HUES64 (cell line): ENCODE results near the gene NOS1.

Source experiments
- H3K27ac ChIP-seq: 2 replicates; pipeline ENCODE4 v1.7.0; 2013; ENCODE audit warnings: low read depth, low read length, inconsistent platforms
- H3K27me3 ChIP-seq: 2 replicates; pipeline ENCODE4 v1.6.1; 2013; ENCODE audit warnings: mild to moderate bottlenecking, low read length; ENCODE audit not compliant: insufficient read depth
- H3K36me3 ChIP-seq: 2 replicates; pipeline ENCODE4 v1.6.1; 2013; ENCODE audit warnings: mild to moderate bottlenecking, low read length; ENCODE audit not compliant: insufficient read depth
- H3K4me1 ChIP-seq: 2 replicates; pipeline ENCODE4 v1.6.1; 2013; ENCODE audit warnings: mild to moderate bottlenecking, low read length, moderate library complexity; ENCODE audit not compliant: insufficient read depth
- H3K4me3 ChIP-seq: 2 replicates; pipeline ENCODE4 v1.5.1; 2013; ENCODE audit warnings: mild to moderate bottlenecking, low read length, moderate library complexity
- H3K9ac ChIP-seq: 2 replicates; pipeline ENCODE4 v1.6.1; 2013; ENCODE audit warnings: mild to moderate bottlenecking, low read depth, low read length
- H3K9me3 ChIP-seq: 2 replicates; pipeline ENCODE4 v1.6.1; 2013; ENCODE audit warnings: low read depth, low read length; ENCODE audit not compliant: insufficient read depth
- WGBS: fragments of 150-250, 120-280 bp; methylation state at CpG from one replicate; pipeline ENCODE4 v1.1.7; 2013; ENCODE audit warnings: missing lambda C conversion rate; 5-methylcytosine and 5-hydroxymethylcytosine counted together

Gene NOS1

GRCh38 chr12:117363953-117364486 is 2.6 kb upstream of the NOS1 start:
- H3K27ac ChIP-seq = no peak overlapping the region
- H3K4me1 ChIP-seq = no peaks in the 10 kb centered on the region
- peaks cover 61% of the 10 kb centered on the region for H3K27me3 ChIP-seq
- 16% methylated on average over 4 of the region's 4 CpGs for WGBS
- no peak overlapping the region for H3K4me3 ChIP-seq
- no peaks in the 10 kb centered on the region for H3K9me3 ChIP-seq
- H3K36me3 ChIP-seq = no peaks in the 10 kb centered on the region
- H3K9ac ChIP-seq = no peak overlapping the region

DNA sequence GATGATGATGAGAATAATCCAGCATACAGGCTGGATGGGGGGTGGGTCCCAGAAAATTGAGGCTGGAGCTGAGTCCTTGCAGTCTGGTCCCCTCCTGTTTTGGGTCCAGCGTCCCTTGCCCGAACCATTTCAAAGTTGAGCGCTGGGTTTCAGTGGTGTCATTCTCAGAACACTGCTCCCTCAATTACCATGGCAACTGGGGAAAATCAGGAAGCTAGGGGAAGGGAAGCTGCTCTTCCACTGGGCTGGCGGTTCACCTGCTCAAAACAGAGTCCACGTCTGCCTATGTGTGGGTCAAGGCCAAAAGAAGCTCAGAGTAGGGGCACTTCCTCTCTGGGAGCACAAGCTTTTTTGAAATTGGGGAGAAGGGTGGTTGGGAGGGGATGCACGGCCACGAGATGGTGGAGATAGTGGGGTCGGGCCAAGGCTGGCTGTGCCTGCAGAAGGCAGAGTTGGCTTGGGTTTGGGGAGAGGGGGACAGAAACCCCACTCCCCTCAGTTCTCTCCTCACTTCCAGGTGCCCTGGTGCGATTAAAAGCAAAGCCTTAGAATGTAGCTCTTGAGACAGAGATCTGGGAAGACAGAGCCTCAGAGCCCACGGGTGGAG is 1.7 kb upstream of the NOS1 start:
- H3K4me1 ChIP-seq = no peaks in the 10 kb centered on the region
- 72% methylated on average over 10 of the region's 10 CpGs for WGBS
- H3K4me3 ChIP-seq = no peak overlapping the region
- H3K27ac ChIP-seq = no peak overlapping the region
- no peaks in the 10 kb centered on the region for H3K9me3 ChIP-seq
- H3K36me3 ChIP-seq = no peaks in the 10 kb centered on the region
- H3K9ac ChIP-seq = no peak overlapping the region
- H3K27me3 ChIP-seq = peaks cover 70% of the 10 kb centered on the region

DNA sequence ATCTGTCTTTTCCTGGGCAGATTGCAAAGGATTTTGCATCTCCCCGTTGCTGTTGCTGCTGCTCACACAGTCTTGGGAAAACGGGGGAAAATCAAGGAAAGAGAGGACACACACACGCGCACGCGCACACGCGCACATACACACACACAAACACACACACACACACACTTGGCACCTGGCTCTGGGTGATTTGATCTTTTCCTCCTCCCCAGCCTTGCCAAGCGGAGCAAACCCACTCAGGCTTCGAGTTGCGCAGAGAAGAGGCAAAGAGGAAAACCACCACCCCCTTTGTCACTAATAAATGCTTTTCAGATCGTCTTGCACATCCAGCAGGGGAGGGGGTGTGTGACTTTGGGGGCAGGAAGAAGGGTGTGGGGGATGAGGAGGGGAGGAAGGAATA is 965 bp upstream of the NOS1 start:
- Histone ChIP-seq H3K9me3 (no peaks in the 10 kb centered on the region), H3K4me1 (no peaks in the 10 kb centered on the region), H3K9ac (no peak overlapping the region), H3K27ac (no peak overlapping the region), H3K4me3 (no peak overlapping the region), H3K36me3 (no peaks in the 10 kb centered on the region), H3K27me3 (peaks cover 78% of the 10 kb centered on the region)
- 91% methylated on average over 12 of the region's 12 CpGs for WGBS

GRCh38 chr12:117361905-117362304 is 479 bp upstream of the NOS1 start:
- H3K9me3 ChIP-seq = no peaks in the 10 kb centered on the region
- no peak overlapping the region for H3K27ac ChIP-seq
- peaks cover 83% of the 10 kb centered on the region for H3K27me3 ChIP-seq
- H3K4me3 ChIP-seq = peak overlapping the region; percentile 90
- H3K4me1 ChIP-seq = no peaks in the 10 kb centered on the region
- 72% methylated on average over 4 of the region's 4 CpGs for WGBS
- H3K9ac ChIP-seq = no peak overlapping the region
- H3K36me3 ChIP-seq = no peaks in the 10 kb centered on the region

GRCh38 chr12:117360551-117361346 is 677 bp downstream of the NOS1 start:
- no peaks in the 10 kb centered on the region for H3K36me3 ChIP-seq
- no peaks in the 10 kb centered on the region for H3K9me3 ChIP-seq
- H3K27ac ChIP-seq = no peak overlapping the region
- peaks cover 93% of the 10 kb centered on the region for H3K27me3 ChIP-seq
- H3K9ac ChIP-seq = peak overlapping the region; percentile 69
- peak overlapping the region; percentile 90 for H3K4me3 ChIP-seq
- H3K4me1 ChIP-seq = no peaks in the 10 kb centered on the region
- WGBS = under 1% methylated on average over 91 of the region's 91 CpGs

DNA sequence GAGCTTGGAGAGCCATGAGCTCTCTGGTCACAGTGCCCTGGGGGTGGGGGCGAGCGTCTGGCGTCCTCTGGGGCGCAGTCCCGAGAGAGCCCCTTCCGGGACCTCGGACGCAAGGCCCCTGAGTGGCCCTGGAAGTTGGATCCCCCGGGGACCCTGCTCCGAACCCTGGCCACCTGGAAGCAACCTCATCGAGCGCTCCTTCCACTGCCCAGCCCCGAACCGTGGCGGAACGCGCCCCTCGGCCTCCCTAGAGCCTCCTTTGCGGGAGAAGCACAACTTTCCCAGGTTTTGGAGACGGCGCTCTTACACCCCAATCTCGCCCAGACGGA is 1.2 kb downstream of the NOS1 start:
- no peaks in the 10 kb centered on the region for H3K4me1 ChIP-seq
- H3K9ac ChIP-seq = peak overlapping the region; percentile 69; the same call in 1 of the 2 replicates
- no peaks in the 10 kb centered on the region for H3K9me3 ChIP-seq
- no peaks in the 10 kb centered on the region for H3K36me3 ChIP-seq
- H3K27ac ChIP-seq = no peak overlapping the region
- H3K27me3 ChIP-seq = peaks cover 93% of the 10 kb centered on the region
- under 1% methylated on average over 23 of the region's 23 CpGs for WGBS
- peak overlapping the region; percentile 90 for H3K4me3 ChIP-seq

GRCh38 chr12:117359029-117359845 is 2.2 kb downstream of the NOS1 start:
- peaks cover 84% of the 10 kb centered on the region for H3K27me3 ChIP-seq
- peak overlapping the region; percentile 29 for H3K4me3 ChIP-seq
- H3K4me1 ChIP-seq = no peaks in the 10 kb centered on the region
- no peak overlapping the region for H3K27ac ChIP-seq
- 39% methylated on average over 40 of the region's 42 CpGs for WGBS
- H3K9ac ChIP-seq = no peak overlapping the region
- no peaks in the 10 kb centered on the region for H3K9me3 ChIP-seq
- no peaks in the 10 kb centered on the region for H3K36me3 ChIP-seq

- 39% methylated on average over 1 of the region's 1 CpG for WGBS
- Histone ChIP-seq H3K4me1 (no peaks in the 10 kb centered on the region), H3K4me3 (no peak overlapping the region), H3K9ac (no peak overlapping the region), H3K9me3 (no peaks in the 10 kb centered on the region), H3K36me3 (no peaks in the 10 kb centered on the region), H3K27me3 (peaks cover 56% of the 10 kb centered on the region), H3K27ac (no peak overlapping the region)
Observed at GRCh38 chr12:117356048-117356447, 5.4 kb downstream of the NOS1 start.

DNA sequence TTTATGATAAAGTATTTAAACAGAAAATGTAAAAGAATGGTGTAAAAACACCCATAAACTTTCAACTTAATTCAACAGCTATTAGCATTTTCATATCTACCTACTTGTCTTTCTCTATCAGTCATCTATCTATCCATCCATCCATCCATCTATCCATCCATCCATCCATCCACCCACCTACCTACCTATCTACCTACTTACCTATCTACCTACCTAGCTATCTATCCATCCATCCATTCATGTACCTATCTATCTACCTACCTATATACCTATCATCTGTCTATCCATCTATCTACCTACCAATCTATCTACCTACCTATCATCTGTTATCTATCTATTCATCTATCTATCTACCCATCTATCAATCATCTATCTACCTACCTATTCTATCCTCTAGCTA is 8.5 kb downstream of the NOS1 start:
- H3K4me3 ChIP-seq = no peak overlapping the region
- H3K9ac ChIP-seq = no peak overlapping the region
- peaks cover 25% of the 10 kb centered on the region for H3K27me3 ChIP-seq
- H3K27ac ChIP-seq = no peak overlapping the region
- H3K36me3 ChIP-seq = no peaks in the 10 kb centered on the region
- no peaks in the 10 kb centered on the region for H3K9me3 ChIP-seq
- no peaks in the 10 kb centered on the region for H3K4me1 ChIP-seq

GRCh38 chr12:117352206-117352605 is 9.2 kb downstream of the NOS1 start:
- Histone ChIP-seq H3K4me3 (no peak overlapping the region), H3K27ac (no peak overlapping the region), H3K9me3 (no peaks in the 10 kb centered on the region), H3K36me3 (no peaks in the 10 kb centered on the region), H3K9ac (no peak overlapping the region), H3K4me1 (no peaks in the 10 kb centered on the region), H3K27me3 (peaks cover 18% of the 10 kb centered on the region)
- 68% methylated on average over 9 of the region's 9 CpGs for WGBS

GRCh38 chr12:117350140-117350539 is 11.3 kb downstream of the NOS1 start:
- 94% methylated on average over 4 of the region's 4 CpGs for WGBS
- no peak overlapping the region for H3K4me3 ChIP-seq
- H3K36me3 ChIP-seq = no peaks in the 10 kb centered on the region
- H3K9ac ChIP-seq = no peak overlapping the region
- no peaks in the 10 kb centered on the region for H3K4me1 ChIP-seq
- no peak overlapping the region for H3K27ac ChIP-seq
- H3K9me3 ChIP-seq = no peaks in the 10 kb centered on the region
- 0 out of 2 replicates have a peak, but pooled peaks cover 4% of the 10 kb centered on the region for H3K27me3 ChIP-seq
